A673 (cell line): ENCODE data around the gene STX7.

ENCODE experiments used
- CTCF ChIP-seq: fragments of 300-800, 200-600 bp; sonication (generic); conservative IDR thresholded peaks from 2 replicates; pipeline ENCODE4 v1.5.1; 2017; ENCODE audit warnings: low read depth, mild to moderate bottlenecking, antibody characterized with exemption, low read length, moderate library complexity, mixed read lengths
- EZH2 ChIP-seq: fragments of 200-600 bp; sonication (generic); IDR thresholded peaks from 2 replicates; pipeline ENCODE4 v1.6.1; 2017; ENCODE audit warnings: borderline replicate concordance, low read depth, mild to moderate bottlenecking, mixed read lengths, antibody characterized with exemption, low read length; ENCODE audit not compliant: poor library complexity, severe bottlenecking

GRCh38 chr6:132414322-132414721 lies 98.6 kb downstream of the STX7 start:
- no peak for TF ChIP-seq CTCF
- no peak for TF ChIP-seq EZH2
